ENCODE measurements around the gene FAM3B.

FAM3B gene

GRCh38 chr21:41342035-41342434 lies 25.4 kb downstream of the FAM3B start:
- no peak for TF ChIP-seq CTCF (IDR thresholded peaks at IDR 0.05; ENCODE audit: borderline replicate concordance, insufficient read depth, low read depth, low read length)
- H3K4me3 ChIP-seq (ENCODE audit: low read depth, low read length) = no peak overlapping the region

- H3K4me3 ChIP-seq (ENCODE audit: low read depth, low read length) = no peak overlapping the region
- no peak for TF ChIP-seq CTCF (IDR thresholded peaks at IDR 0.05; ENCODE audit: borderline replicate concordance, insufficient read depth, low read depth, low read length)
Measured at GRCh38 chr21:41344146-41344545, 27.5 kb downstream of the FAM3B start.

- TF ChIP-seq CTCF (IDR thresholded peaks at IDR 0.05; ENCODE audit: borderline replicate concordance, insufficient read depth, low read depth, low read length) = no peak
- H3K4me3 ChIP-seq (ENCODE audit: low read depth, low read length) = no peak overlapping the region
Measured at GRCh38 chr21:41345356-41345755, 28.8 kb downstream of the FAM3B start.

GRCh38 chr21:41345934-41346685 lies 29.5 kb downstream of the FAM3B start:
- no peak for TF ChIP-seq CTCF (IDR thresholded peaks at IDR 0.05; ENCODE audit: borderline replicate concordance, insufficient read depth, low read depth, low read length)
- no peak overlapping the region for H3K4me3 ChIP-seq (ENCODE audit: low read depth, low read length)

- no peak overlapping the region for H3K4me3 ChIP-seq (ENCODE audit: low read depth, low read length)
- no peak for TF ChIP-seq CTCF (IDR thresholded peaks at IDR 0.05; ENCODE audit: borderline replicate concordance, insufficient read depth, low read depth, low read length)
Measured at GRCh38 chr21:41346758-41347157, 30.2 kb downstream of the FAM3B start.

- no peak overlapping the region for H3K4me3 ChIP-seq (ENCODE audit: low read depth, low read length)
- no peak for TF ChIP-seq CTCF (IDR thresholded peaks at IDR 0.05; ENCODE audit: borderline replicate concordance, insufficient read depth, low read depth, low read length)
Measured at GRCh38 chr21:41348434-41348833, 31.8 kb downstream of the FAM3B start.

GRCh38 chr21:41349126-41349525 lies 32.5 kb downstream of the FAM3B start:
- TF ChIP-seq CTCF (IDR thresholded peaks at IDR 0.05; ENCODE audit: borderline replicate concordance, insufficient read depth, low read depth, low read length) = no peak
- no peak overlapping the region for H3K4me3 ChIP-seq (ENCODE audit: low read depth, low read length)
